Ascending aorta (tissue), 2 donors: ENCODE results near the gene MEGF11. TPM values are rescaled to one million over a fixed set of nuclear protein-coding genes. Genes with fewer than 3 reads are reported as not detected.

ENCODE experiments used
- DNase-seq, 2 donors: peaks; one replicate each; pipeline ENCODE4 v3.0.0-alpha.2; 2019; ENCODE audit warnings: low spot score in 2 of 2
- H3K27ac ChIP-seq, 2 donors: fragments of 200-600 bp; sonication (generic); one replicate each; pipeline ENCODE4 v1.5.1; 2016 to 2017; ENCODE audit warnings: mild to moderate bottlenecking in 1 of 2
- H3K27me3 ChIP-seq: fragments of 200-600 bp; sonication (generic); one replicate; pipeline ENCODE4 v1.5.1; 2017
- H3K36me3 ChIP-seq, 2 donors: fragments of 200-600 bp; sonication (generic); one replicate each; pipeline ENCODE4 v1.5.1; 2016
- H3K4me1 ChIP-seq, 2 donors: fragments of 200-600 bp; sonication (generic); one replicate each; pipeline ENCODE4 v1.5.1; 2016 to 2017; ENCODE audit warnings: mild to moderate bottlenecking in 1 of 2
- H3K4me3 ChIP-seq, 2 donors: fragments of 200-600 bp; sonication (generic); one replicate each; pipeline ENCODE4 v1.5.1; 2016 to 2017; ENCODE audit warnings: mild to moderate bottlenecking in 1 of 2
- H3K9me3 ChIP-seq, 2 donors: fragments of 200-600 bp; sonication (generic); one replicate each; pipeline ENCODE4 v1.5.1; 2016
- CTCF ChIP-seq, 3 experiments: fragments of 200-600 bp in 2 of 3; fragments of 450-650 bp in 1 of 3; sonication (generic) in 2 of 3; IDR thresholded peaks; one replicate each; pipeline ENCODE4 v1.5.1; 2016 to 2019; ENCODE audit warnings: antibody characterized with exemption in 3 of 3, mild to moderate bottlenecking in 1 of 3, moderate library complexity in 1 of 3
- intact Hi-C: fragments of 100-400 bp; cut with DNase I; formaldehyde crosslinking; loops from one replicate; pipeline ENCODE4 v1.15.1; 2023
- total RNA-seq: library from RNA; depleted of rRNA; stranded (reverse); fragments of >200 nt; gene quantifications from one replicate; pipeline ENCODE4 v1.1.0, GENCODE V29; 2016

Gene MEGF11
- total RNA-seq, 1 donor from 2014 or later, result not detected

- Histone ChIP-seq H3K4me3 (no peak overlapping the region), H3K27ac (no peak overlapping the region), H3K9me3 (no peaks in the 10 kb centered on the region), H3K27me3 (no peaks in the 10 kb centered on the region), H3K36me3 (no peaks in the 10 kb centered on the region), H3K4me1 (no peaks in the 10 kb centered on the region)
- DNase-seq, result no peak
- no peak for TF ChIP-seq CTCF (IDR thresholded peaks at IDR 0.05)
- intact Hi-C loops, result no loop called here
Measured at GRCh38 chr15:65964792-65965433, 288.6 kb downstream of the MEGF11 start.

GRCh38 chr15:65963911-65964482 lies 289.6 kb downstream of the MEGF11 start:
- no peaks in the 10 kb centered on the region for H3K9me3 ChIP-seq
- DNase-seq, result no peak
- no peaks in the 10 kb centered on the region for H3K27me3 ChIP-seq
- no peak for TF ChIP-seq CTCF (IDR thresholded peaks at IDR 0.05)
- H3K36me3 ChIP-seq, result no peaks in the 10 kb centered on the region
- no peaks in the 10 kb centered on the region for H3K4me1 ChIP-seq
- no peak overlapping the region for H3K27ac ChIP-seq
- no peak overlapping the region for H3K4me3 ChIP-seq
- intact Hi-C loops, result no loop called here

- Histone ChIP-seq H3K27ac (no peak overlapping the region), H3K27me3 (no peaks in the 10 kb centered on the region), H3K4me3 (no peak overlapping the region), H3K36me3 (no peaks in the 10 kb centered on the region), H3K9me3 (no peaks in the 10 kb centered on the region), H3K4me1 (no peaks in the 10 kb centered on the region)
- intact Hi-C loops, result no loop called here
- TF ChIP-seq CTCF (IDR thresholded peaks at IDR 0.05), result no peak
- DNase-seq, result no peak
Measured at GRCh38 chr15:65963358-65963757, 290.2 kb downstream of the MEGF11 start.

GRCh38 chr15:65962187-65962586 lies 291.4 kb downstream of the MEGF11 start:
- intact Hi-C loops, result no loop called here
- no peak for DNase-seq
- Histone ChIP-seq H3K4me1 (no peaks in the 10 kb centered on the region), H3K4me3 (no peak overlapping the region), H3K36me3 (no peaks in the 10 kb centered on the region), H3K27ac (no peak overlapping the region), H3K27me3 (no peaks in the 10 kb centered on the region), H3K9me3 (no peaks in the 10 kb centered on the region)
- TF ChIP-seq CTCF (IDR thresholded peaks at IDR 0.05), result no peak

- Histone ChIP-seq H3K4me1 (no peaks in the 10 kb centered on the region), H3K27me3 (no peaks in the 10 kb centered on the region), H3K9me3 (no peaks in the 10 kb centered on the region), H3K4me3 (no peak overlapping the region), H3K36me3 (no peaks in the 10 kb centered on the region), H3K27ac (no peak overlapping the region)
- no peak for TF ChIP-seq CTCF (IDR thresholded peaks at IDR 0.05)
- DNase-seq, result no peak
- intact Hi-C loops, result no loop called here
Measured at GRCh38 chr15:65960586-65960985, 293.0 kb downstream of the MEGF11 start.
